Peyer's patch (tissue), 4 donors: ENCODE results near the gene SLC17A8.

Experiments used
- POLR2A ChIP-seq, 2 donors: fragments of 450-650 bp; IDR thresholded peaks; one replicate each; pipeline ENCODE4 v1.5.1; 2017; ENCODE audit warnings: antibody characterized with exemption in 2 of 2, mild to moderate bottlenecking in 2 of 2, moderate library complexity in 2 of 2
- TF ChIP-seq, protein P1 (sequence below), 6 experiments: fragments of 450-650 bp in 4 of 6; fragments of 200-600 bp in 2 of 6; sonication (generic) in 1 of 6; IDR thresholded peaks; one replicate each; pipeline ENCODE4 v1.5.1; 2017 to 2019; ENCODE audit warnings: antibody characterized with exemption in 6 of 6, mild to moderate bottlenecking in 3 of 6, moderate library complexity in 1 of 6

DNA sequence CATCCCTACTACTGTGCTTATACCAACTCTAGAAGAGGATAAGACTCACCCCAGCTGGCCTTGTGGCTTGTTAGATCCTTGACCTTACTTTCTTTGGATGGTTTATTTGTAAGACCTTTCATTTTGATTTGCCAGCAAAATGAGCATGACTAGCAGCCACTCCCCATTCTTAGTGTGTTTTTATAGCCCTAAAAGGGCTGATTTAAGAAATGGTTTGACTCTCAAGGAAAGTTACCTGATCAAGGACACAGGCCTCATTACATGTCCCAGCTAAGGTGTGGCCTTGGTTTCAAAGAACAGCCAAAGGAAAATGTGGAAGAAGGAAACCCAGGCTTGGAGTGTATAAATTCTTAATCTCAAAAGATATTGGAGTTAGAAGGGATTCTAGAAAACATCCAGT lies 41.4 kb downstream of the SLC17A8 start:
- TF ChIP-seq, protein P1, sequence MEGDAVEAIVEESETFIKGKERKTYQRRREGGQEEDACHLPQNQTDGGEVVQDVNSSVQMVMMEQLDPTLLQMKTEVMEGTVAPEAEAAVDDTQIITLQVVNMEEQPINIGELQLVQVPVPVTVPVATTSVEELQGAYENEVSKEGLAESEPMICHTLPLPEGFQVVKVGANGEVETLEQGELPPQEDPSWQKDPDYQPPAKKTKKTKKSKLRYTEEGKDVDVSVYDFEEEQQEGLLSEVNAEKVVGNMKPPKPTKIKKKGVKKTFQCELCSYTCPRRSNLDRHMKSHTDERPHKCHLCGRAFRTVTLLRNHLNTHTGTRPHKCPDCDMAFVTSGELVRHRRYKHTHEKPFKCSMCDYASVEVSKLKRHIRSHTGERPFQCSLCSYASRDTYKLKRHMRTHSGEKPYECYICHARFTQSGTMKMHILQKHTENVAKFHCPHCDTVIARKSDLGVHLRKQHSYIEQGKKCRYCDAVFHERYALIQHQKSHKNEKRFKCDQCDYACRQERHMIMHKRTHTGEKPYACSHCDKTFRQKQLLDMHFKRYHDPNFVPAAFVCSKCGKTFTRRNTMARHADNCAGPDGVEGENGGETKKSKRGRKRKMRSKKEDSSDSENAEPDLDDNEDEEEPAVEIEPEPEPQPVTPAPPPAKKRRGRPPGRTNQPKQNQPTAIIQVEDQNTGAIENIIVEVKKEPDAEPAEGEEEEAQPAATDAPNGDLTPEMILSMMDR (IDR thresholded peaks at IDR 0.05) = no peak
- no peak for TF ChIP-seq POLR2A (IDR thresholded peaks at IDR 0.05)
